Hindlimb muscle (tissue), 1 donor: Measurements from ENCODE around the gene RPL29. TPM values are rescaled to one million over a fixed set of nuclear protein-coding genes. Genes with fewer than 3 reads are reported as not detected.
"Not testable (repeated sequence)": the region's sequence is repeated elsewhere in the genome, so short reads cannot be mapped to it uniquely, and the experiment has no call there.

ENCODE experiments used
- DNase-seq: peaks from one replicate; pipeline ENCODE4 v3.0.0-alpha.2; 2013
- polyA plus RNA-seq: library from polyadenylated mRNA; unstranded; fragments of 120-200 nt; gene quantifications from one replicate; pipeline ENCODE4 v1.2.1, GENCODE V29; 2013; ENCODE audit not compliant: insufficient read length

The RPL29 gene
- 3,089 TPM for polyA plus RNA-seq

GRCh38 chr3:51995346-51996163, at the start of gene RPL29:
Gene RPL29 (minus strand): TSS chr3:51995895. CDS start chr3:51995461, 434 bp downstream.
- DNase-seq, result peak; percentile 95

- no peak for DNase-seq
Observed at GRCh38 chr3:52044869-52045619, 49.3 kb upstream of the RPL29 start.

- no peak for DNase-seq
Observed at GRCh38 chr3:52043750-52044149, 48.1 kb upstream of the RPL29 start.

DNA sequence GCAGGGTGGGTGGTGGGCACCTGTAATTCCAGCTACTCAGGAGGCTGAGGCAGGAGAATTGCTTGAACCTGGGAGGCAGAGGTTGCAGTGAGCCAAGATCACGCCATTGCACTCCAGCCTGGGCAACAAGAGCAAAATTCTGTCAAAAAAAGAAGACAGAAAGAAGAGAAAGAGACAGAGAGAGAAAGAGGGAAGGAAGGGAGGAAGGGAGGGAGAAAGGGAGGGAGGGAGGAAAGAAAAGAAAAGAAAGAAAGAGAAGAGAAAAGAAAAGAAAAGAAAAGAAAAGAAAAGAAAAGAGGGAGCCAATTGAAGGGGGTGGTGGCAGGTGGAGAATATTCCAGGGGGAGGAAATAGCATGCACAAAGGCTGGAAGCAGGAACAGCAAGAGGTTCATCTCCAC, 47.3 kb upstream of the RPL29 start:
- not testable (repeated sequence) for DNase-seq

GRCh38 chr3:52041118-52041731, 45.5 kb upstream of the RPL29 start:
- no peak for DNase-seq

- no peak for DNase-seq
Observed at GRCh38 chr3:52040600-52040999, 44.9 kb upstream of the RPL29 start.

DNA sequence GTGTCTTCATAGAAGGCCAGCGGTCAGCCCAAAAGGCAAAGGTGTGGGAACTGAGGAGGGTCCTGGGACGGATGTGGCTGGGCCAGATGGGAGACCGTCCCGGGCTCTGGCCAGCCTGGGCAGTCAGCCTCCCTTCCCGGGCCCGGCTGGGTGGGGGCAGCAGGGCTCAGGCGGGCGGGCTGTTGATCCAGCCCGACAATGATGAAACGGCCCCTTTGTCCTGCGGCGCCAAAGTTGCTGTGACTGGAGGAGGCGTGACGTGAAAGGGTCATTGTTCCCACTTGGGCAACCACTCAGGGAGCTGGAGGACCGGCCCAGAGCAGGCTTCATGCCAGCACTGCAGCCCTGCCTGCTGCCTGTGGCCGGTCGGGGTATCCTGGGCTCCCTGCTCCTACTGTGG, 44.2 kb upstream of the RPL29 start:
- DNase-seq, result no peak

- DNase-seq, result no peak
Observed at GRCh38 chr3:52039426-52039825, 43.7 kb upstream of the RPL29 start.

- no peak for DNase-seq
Observed at GRCh38 chr3:52038227-52038626, 42.5 kb upstream of the RPL29 start.

DNA sequence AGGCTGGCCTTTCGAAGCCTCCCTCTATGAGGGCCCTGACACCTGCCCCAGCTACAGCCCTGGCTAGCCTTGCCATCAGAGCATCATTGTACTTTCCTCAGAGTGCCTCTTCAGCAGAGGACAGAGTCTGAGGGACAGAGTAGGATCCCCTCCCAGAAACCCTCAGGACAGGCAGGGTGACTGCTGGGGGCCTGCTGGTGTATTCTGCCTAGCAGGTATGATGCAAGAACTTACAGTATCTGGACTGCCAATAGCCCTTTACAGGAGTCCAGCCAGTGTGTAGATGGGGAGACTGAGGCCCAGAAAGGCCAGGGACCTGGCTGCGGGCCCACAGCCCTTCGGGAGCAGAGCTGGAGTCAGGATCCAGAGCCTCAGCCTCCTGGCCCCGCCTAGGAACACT, 41.6 kb upstream of the RPL29 start:
- no peak for DNase-seq

DNA sequence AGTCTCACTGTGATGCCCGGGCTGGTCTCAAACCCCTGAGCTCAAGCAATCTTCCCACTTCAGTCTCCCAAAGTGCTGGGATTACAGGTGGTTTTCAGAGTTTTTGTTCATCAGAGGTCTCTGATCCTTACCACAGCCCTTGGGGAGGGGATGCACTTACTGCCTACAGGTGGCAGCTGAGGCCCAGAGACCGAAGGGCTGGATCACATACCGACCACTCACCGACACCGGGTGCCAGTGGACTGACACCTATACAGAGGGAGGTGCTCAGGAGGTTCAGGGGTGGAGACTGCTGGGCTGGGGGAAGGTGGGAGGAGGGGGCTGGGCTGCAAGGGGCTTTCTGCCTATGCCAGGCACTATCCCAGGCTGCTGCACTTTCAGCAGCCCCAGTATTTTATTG, 41.1 kb upstream of the RPL29 start:
- DNase-seq, result no peak

GRCh38 chr3:52036222-52036694, 40.6 kb upstream of the RPL29 start:
- DNase-seq, result no peak

- no peak for DNase-seq
Observed at GRCh38 chr3:52034651-52035050, 39.0 kb upstream of the RPL29 start.

- DNase-seq, result no peak
Observed at GRCh38 chr3:52034212-52034611, 38.5 kb upstream of the RPL29 start.

DNA sequence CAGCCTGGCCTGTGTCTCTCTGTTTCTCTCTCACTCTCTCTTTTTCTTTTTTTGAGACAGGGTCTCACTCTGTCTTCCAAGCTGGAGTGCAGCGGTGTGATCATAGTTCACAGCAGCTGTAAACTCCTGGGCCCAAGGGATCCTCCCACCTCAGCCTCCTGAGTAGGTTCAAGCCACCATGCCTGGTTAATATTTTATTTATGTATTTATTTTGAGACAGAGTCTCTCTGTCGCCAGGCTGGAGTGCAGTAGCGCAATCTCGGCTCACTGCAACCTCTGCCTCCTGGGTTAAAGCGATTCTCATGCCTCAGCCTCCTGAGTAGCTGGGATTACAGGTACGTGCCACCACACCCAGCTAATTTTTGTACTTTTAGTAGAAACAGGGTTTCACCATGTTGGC, 38.1 kb upstream of the RPL29 start:
- DNase-seq, result not testable (repeated sequence)

DNA sequence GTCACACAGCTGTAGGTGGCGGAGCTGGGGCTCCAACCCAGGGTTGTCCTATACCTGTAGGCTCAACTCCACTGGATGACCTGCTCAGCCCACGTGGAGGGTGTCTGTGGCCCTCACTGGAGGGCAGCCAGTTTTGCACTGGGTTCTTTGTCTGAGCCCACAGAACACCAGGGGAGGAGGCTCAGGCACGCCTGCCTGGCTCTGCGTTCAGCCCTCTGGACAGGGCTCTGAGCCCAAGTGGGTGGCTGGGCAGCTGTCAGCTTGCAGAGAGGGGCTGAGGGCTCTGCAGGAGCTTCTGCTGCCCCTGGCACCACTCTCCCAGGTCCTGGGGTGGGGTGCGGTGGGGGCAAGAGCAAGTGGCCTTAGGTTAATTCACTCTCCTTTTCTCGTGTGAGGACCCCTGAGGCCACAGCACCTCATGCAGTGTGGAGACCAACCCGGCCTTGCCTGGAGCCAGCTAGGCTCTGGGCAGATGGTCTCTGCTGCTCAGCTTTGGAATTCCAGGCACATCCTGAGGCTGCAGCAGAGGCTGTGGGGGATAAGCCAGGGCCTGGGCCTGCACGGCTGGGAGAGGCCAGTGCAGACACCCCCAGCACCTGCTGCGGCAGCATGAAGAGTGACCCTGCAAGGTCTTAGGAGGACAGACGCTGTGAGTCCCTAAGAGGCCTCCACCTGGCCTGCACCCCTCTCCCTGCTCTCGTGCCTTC, 37.2 kb upstream of the RPL29 start:
- no peak for DNase-seq

- no peak for DNase-seq
Observed at GRCh38 chr3:52031896-52032295, 36.2 kb upstream of the RPL29 start.

- no peak for DNase-seq
Observed at GRCh38 chr3:52030714-52031310, 35.1 kb upstream of the RPL29 start.

DNA sequence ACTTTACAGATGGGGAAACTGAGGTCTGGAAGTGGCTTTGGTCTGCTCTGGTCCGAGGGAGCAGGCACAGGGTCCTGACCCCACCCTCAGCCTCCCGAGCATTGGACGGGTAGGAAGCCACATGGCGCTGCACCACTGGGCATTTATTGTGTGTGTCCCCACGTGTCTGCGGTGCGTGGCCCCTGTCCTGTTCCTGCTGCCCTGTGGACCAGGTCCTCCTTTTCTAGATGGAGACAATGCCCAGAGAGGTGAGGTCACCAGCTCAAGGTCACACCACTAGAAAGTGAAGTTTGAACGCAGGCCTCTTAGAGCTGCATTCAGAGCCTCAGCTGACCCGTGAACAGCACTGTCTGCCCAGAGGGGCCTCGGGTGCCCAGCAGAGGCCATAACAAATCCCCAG, 33.8 kb upstream of the RPL29 start:
- no peak for DNase-seq

DNA sequence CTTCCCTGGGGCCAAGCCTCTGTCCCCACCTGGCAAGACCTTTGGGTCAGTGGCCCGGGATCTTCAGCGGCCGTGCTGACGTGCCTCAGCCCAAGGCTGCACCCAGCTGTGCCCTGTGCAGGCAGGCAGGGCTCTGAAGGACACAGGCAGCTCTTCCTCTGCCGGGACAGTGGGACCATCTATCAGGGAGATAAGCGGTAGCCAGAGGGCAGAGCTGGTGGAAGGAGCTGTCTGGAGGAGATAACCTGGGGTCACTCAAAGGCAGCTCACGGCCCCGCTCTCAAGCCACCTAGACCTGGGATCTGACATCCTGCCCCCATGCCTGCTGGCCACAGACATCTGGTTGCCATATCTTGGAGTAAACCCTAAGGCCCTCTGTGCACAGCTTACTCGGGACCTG, 33.4 kb upstream of the RPL29 start:
- DNase-seq, result no peak

- no peak for DNase-seq
Observed at GRCh38 chr3:52028572-52028971, 32.9 kb upstream of the RPL29 start.

- DNase-seq, result no peak
Observed at GRCh38 chr3:52026041-52026440, 30.3 kb upstream of the RPL29 start.
